ENCODE measurements around the gene GDI2.

DNA sequence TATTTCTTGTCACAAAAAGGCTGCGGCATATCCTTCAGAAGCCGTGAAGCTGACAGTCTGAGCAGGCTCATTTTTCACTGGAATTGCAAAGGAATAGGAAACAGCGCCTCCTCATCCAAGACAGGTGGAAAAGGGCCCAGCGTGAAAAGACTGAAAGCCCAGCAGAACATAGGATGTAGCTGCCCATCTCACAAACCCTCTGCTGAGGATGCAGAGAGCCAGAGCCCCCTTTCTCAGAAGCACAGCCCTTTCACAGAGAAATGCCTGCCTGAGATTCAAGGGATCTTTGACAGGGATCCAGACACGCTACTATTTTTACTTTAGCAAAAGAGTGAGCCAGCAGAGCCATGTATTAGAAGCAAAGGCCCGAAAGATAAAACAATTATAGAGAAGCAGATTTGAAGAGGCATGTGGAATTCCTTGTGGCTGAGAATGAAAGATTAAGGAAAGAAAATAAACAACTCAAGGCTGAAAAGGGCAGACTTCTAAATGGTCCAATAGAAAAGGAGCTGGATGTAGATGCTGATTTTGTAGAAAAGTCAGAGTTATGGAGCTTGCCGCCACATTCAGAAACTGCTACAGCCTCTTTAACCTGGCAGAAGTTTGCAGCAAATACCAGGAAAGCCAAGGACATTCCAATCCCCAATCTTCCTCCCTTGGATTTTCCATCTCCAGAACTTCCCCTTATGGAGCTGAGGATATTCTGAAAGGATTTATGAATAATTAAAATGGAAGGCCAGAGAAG lies 36.9 kb downstream of the GDI2 start:
- TF ChIP-seq KLF16 (IDR thresholded peaks at IDR 0.05) (no peak), RFX1 (IDR thresholded peaks at IDR 0.05) (no peak), SMARCA4 (IDR thresholded peaks at IDR 0.05) (no peak), POLR2A (conservative IDR thresholded peaks at IDR 0.05) (no peak), TARDBP (IDR thresholded peaks at IDR 0.05) (no peak), TEAD2 (tag; IDR thresholded peaks at IDR 0.05) (no peak), SNIP1 (IDR thresholded peaks at IDR 0.05; ENCODE audit: low read depth) (no peak), POLR2H (tag; IDR thresholded peaks at IDR 0.05; ENCODE audit: low read depth) (no peak), POLR2AphosphoS5 (IDR thresholded peaks at IDR 0.05; ENCODE audit: control insufficient read depth, insufficient read depth, low read depth, low read length) (no peak), ZBTB8A (IDR thresholded peaks at IDR 0.05; ENCODE audit: partially characterized antibody) (no peak), PCBP2 (IDR thresholded peaks at IDR 0.05; ENCODE audit: low read depth, low read length, poor library complexity, severe bottlenecking) (no peak), JUND (IDR thresholded peaks at IDR 0.05; ENCODE audit: borderline replicate concordance, low read depth, low read length) (no peak), JUND (tag; IDR thresholded peaks at IDR 0.05; ENCODE audit: borderline replicate concordance, low read depth, low read length) (no peak)
- TF ChIP-seq, protein P1, sequence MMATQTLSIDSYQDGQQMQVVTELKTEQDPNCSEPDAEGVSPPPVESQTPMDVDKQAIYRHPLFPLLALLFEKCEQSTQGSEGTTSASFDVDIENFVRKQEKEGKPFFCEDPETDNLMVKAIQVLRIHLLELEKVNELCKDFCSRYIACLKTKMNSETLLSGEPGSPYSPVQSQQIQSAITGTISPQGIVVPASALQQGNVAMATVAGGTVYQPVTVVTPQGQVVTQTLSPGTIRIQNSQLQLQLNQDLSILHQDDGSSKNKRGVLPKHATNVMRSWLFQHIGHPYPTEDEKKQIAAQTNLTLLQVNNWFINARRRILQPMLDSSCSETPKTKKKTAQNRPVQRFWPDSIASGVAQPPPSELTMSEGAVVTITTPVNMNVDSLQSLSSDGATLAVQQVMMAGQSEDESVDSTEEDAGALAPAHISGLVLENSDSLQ (IDR thresholded peaks at IDR 0.05), result no peak

All from K562 (cell line).